Ishikawa (cell line): Measurements from ENCODE around the gene KRT1.

Experiments
- CEBPB ChIP-seq: IDR thresholded peaks from 2 replicates; pipeline ENCODE4 v1.6.1; 2012
- TAF1 ChIP-seq: IDR thresholded peaks from 2 replicates; pipeline ENCODE4 v1.6.1; 2012; ENCODE audit warnings: low read depth, mild to moderate bottlenecking
- TF ChIP-seq, protein P1 (sequence below): IDR thresholded peaks from 2 replicates; pipeline ENCODE4 v1.6.1; 2012
- TF ChIP-seq, protein P2 (sequence below): IDR thresholded peaks from 2 replicates; pipeline ENCODE4 v1.6.1; 2012

DNA sequence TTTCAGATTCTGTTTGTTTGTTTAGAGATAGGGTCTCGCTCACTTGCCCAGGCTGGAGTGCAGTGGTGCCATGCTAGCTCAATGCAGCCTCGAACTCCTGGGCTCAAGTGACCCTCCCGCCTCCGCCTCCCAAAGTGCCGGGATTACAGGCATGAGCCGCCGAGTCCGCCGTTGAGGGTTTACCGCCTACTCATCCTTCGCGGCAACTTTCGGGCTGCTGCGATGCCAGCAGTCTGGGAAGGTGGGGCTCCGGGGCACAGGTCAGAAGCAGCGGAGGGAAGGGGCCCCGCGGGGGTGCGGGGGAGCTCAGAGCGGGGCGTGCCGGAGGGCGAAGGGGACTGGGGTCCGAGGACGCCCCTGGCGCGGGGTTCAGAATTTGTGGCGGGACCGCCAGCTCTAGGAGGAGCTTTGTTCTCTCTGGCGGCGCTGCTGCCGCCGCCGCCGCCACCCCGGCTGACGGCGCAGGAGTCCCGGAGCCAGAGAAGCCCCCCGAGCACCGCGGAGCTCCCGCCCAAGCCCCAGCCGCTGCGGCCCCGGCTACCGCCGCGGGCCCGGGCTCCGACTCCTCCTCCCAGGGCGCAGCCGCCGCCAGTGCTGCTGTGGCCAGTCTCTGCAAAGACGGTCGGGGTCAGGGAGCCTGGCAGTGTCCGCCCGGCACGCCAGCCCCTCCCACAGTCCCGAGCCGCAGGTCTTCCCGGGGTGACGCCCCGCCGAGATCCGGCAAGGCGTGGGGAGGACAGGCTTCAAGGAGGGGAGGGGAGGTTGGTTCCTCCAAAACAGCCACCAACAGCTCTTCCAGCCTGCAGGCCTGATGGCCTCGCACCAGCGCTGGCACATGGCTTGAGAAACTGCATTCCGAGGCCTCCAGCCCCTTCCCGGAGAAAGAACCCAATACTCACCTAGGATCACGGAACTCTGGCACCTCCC is 34.0 kb upstream of the KRT1 start:
- TF ChIP-seq, protein P1, sequence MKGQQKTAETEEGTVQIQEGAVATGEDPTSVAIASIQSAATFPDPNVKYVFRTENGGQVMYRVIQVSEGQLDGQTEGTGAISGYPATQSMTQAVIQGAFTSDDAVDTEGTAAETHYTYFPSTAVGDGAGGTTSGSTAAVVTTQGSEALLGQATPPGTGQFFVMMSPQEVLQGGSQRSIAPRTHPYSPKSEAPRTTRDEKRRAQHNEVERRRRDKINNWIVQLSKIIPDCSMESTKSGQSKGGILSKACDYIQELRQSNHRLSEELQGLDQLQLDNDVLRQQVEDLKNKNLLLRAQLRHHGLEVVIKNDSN: no peak
- TF ChIP-seq, protein P2, sequence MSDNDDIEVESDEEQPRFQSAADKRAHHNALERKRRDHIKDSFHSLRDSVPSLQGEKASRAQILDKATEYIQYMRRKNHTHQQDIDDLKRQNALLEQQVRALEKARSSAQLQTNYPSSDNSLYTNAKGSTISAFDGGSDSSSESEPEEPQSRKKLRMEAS: peak; percentile 46; the same call in 1 of the 2 replicates
- TF ChIP-seq CEBPB: no peak
- no peak for TF ChIP-seq TAF1
